Measurements from ENCODE around the gene OR56B4. TPM values are rescaled to one million over a fixed set of nuclear protein-coding genes. Genes with fewer than 3 reads are reported as not detected.

The OR56B4 gene, protein sequence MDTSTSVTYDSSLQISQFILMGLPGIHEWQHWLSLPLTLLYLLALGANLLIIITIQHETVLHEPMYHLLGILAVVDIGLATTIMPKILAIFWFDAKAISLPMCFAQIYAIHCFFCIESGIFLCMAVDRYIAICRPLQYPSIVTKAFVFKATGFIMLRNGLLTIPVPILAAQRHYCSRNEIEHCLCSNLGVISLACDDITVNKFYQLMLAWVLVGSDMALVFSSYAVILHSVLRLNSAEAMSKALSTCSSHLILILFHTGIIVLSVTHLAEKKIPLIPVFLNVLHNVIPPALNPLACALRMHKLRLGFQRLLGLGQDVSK
- not detected in 2 replicates for total RNA-seq

DNA sequence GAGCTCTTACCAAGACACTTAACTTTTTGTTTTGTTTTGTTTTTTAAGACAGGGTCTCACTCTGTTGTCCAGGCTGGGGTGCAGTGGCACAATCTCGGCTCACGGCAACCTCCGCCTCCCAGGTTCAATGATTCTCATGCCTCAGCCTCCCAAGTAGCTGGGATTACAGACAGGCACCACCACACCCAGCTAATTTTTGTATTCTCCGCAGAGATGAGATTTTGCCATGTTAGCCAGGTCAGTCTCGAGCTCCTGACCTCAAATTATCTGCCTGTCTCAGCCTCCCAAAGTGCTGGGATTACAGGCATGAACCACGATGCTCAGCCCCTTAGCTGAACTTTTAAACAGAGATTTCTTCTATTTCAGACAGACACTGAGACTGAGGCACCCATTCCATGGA lies at the start of gene OR56B4:
OR56B4 (plus strand) TSS at position 301 of the 400 bp plus-strand sequence; CDS start at position 396, 95 bp downstream.

Other genes with a start within 250 kb of the OR56B4 start
- gene OR52E8, start 250.0 kb upstream of the OR56B4 start, total RNA-seq: not detected in 2 replicates
- not detected in 2 replicates for gene OR52E4, start 227.1 kb upstream of the OR56B4 start, total RNA-seq
- not detected in 2 replicates for gene OR52E5, start 214.5 kb upstream of the OR56B4 start, total RNA-seq
- not detected in 2 replicates for gene OR56A3, start 165.4 kb upstream of the OR56B4 start, total RNA-seq
- gene OR56A5, start 139.2 kb upstream of the OR56B4 start, total RNA-seq: not detected in 2 replicates
- not detected in 2 replicates for gene OR52L1, start 120.7 kb upstream of the OR56B4 start, total RNA-seq
- gene OR56A4, start 100.7 kb upstream of the OR56B4 start, total RNA-seq: not detected in 2 replicates
- gene OR56A1, start 76.9 kb upstream of the OR56B4 start, total RNA-seq: not detected in 2 replicates
- gene OR52B2, start 62.6 kb downstream of the OR56B4 start, total RNA-seq: not detected in 2 replicates
- not detected in 2 replicates for gene OR52W1, start 91.5 kb downstream of the OR56B4 start, total RNA-seq
- gene C11orf42, start 97.9 kb downstream of the OR56B4 start, total RNA-seq: not detected in 2 replicates
- gene FHIP1B, start 127.0 kb downstream of the OR56B4 start, total RNA-seq: 14.5 and 20.5 TPM in 2 replicates
- gene CNGA4, start 131.4 kb downstream of the OR56B4 start, total RNA-seq: 0.16 TPM in 1 of 2 replicates, not detected in the other
- not detected in 2 replicates for gene CCKBR, start 152.2 kb downstream of the OR56B4 start, total RNA-seq
- gene CAVIN3, start 212.8 kb downstream of the OR56B4 start, total RNA-seq: 395 and 493 TPM in 2 replicates

Measured in hair follicular keratinocyte (primary cell).